MM.1S (cell line): ENCODE data around the gene PPIF.
A peak's percentile ranks its signal among the peaks of the same experiment; 100 is the strongest.

Source experiments
- DNase-seq: peaks from one replicate; pipeline ENCODE4 v3.0.0-alpha.2; 2015
- H2AFZ ChIP-seq: fragments of 300-600 bp; sonication (generic); 2 replicates; pipeline ENCODE4 v1.6.0; 2016; ENCODE audit warnings: antibody characterized with exemption, low read length
- H3F3A ChIP-seq: fragments of 300-600 bp; sonication (generic); 2 replicates; pipeline ENCODE4 v1.6.1; 2016; ENCODE audit warnings: mild to moderate bottlenecking, antibody characterized with exemption, low read length, moderate library complexity, mixed read lengths; ENCODE audit not compliant: insufficient read depth
- H3K27ac ChIP-seq: fragments of 300-600 bp; sonication (generic); 2 replicates; pipeline ENCODE4 v1.5.1; 2016; ENCODE audit warnings: mild to moderate bottlenecking, low read length
- H3K27me3 ChIP-seq: fragments of 300-600 bp; sonication (generic); replicated peaks from 2 replicates; pipeline ENCODE4 v1.6.0; 2016; ENCODE audit warnings: low read length; ENCODE audit not compliant: insufficient read depth
- H3K36me3 ChIP-seq: fragments of 300-600 bp; sonication (generic); replicated peaks from 2 replicates; pipeline ENCODE4 v1.6.1; 2016; ENCODE audit warnings: mild to moderate bottlenecking, low read length, mixed read lengths; ENCODE audit not compliant: insufficient read depth
- H3K4me1 ChIP-seq: fragments of 300-600 bp; sonication (generic); 2 replicates; pipeline ENCODE4 v1.6.1; 2016; ENCODE audit warnings: low read length, mixed read lengths
- H3K4me2 ChIP-seq: fragments of 300-600 bp; sonication (generic); 2 replicates; pipeline ENCODE4 v1.6.0; 2016; ENCODE audit warnings: low read depth, low read length
- H3K4me3 ChIP-seq: fragments of 300-600 bp; sonication (generic); 2 replicates; pipeline ENCODE4 v1.5.1; 2016; ENCODE audit warnings: low read length, mixed read lengths
- H3K79me2 ChIP-seq: fragments of 300-600 bp; sonication (generic); 2 replicates; pipeline ENCODE4 v1.6.1; 2016; ENCODE audit warnings: mixed run types, low read length, mixed read lengths
- H3K9ac ChIP-seq: fragments of 300-600 bp; sonication (generic); 2 replicates; pipeline ENCODE4 v1.6.1; 2016; ENCODE audit warnings: low read length, mixed read lengths
- H3K9me2 ChIP-seq: fragments of 300-600 bp; sonication (generic); replicated peaks from 2 replicates; pipeline ENCODE4 v1.6.1; 2016; ENCODE audit warnings: mild to moderate bottlenecking, low read length, mixed read lengths; ENCODE audit not compliant: insufficient read depth
- H3K9me3 ChIP-seq: fragments of 300-600 bp; sonication (generic); replicated peaks from 2 replicates; pipeline ENCODE4 v1.6.1; 2016; ENCODE audit warnings: mild to moderate bottlenecking, low read length, mixed read lengths; ENCODE audit not compliant: insufficient read depth
- H4K20me1 ChIP-seq: fragments of 300-600 bp; sonication (generic); 2 replicates; pipeline ENCODE4 v1.6.1; 2016; ENCODE audit warnings: mild to moderate bottlenecking, low read length, moderate library complexity, mixed read lengths; ENCODE audit not compliant: insufficient read depth
- CTCF ChIP-seq: fragments of 300-600 bp; sonication (generic); IDR thresholded peaks from 2 replicates; pipeline ENCODE4 v1.5.1; 2016; ENCODE audit warnings: antibody characterized with exemption, low read length, mixed read lengths
- EZH2 ChIP-seq: fragments of 300-600 bp; sonication (generic); optimal IDR thresholded peaks from 2 replicates; pipeline ENCODE3; 2017; ENCODE audit warnings: low read depth, mild to moderate bottlenecking, antibody characterized with exemption, low read length, mixed read lengths
- EZH2phosphoT487 ChIP-seq: fragments of 300-600 bp; sonication (generic); IDR thresholded peaks from 2 replicates; pipeline ENCODE4 v1.6.1; 2018; ENCODE audit warnings: antibody characterized with exemption, low read length

The PPIF gene

GRCh38 chr10:79349072-79349491, 1.8 kb downstream of the PPIF start:
- H3K9ac ChIP-seq: peak overlapping the region; percentile 98; the same call in 1 of the 2 replicates
- peak overlapping the region; percentile 91; the same call in 1 of the 2 replicates for H3K4me2 ChIP-seq
- no peaks in the 10 kb centered on the region for H3K27me3 ChIP-seq
- DNase-seq: no peak
- H3K4me1 ChIP-seq: peaks cover 48% of the 10 kb centered on the region
- H3F3A ChIP-seq: peaks cover 20% of the 10 kb centered on the region; the same call in 1 of the 2 replicates
- H2AFZ ChIP-seq: no peak overlapping the region
- no peak overlapping the region for H3K27ac ChIP-seq
- H3K9me2 ChIP-seq: no peaks in the 10 kb centered on the region
- TF ChIP-seq EZH2phosphoT487 (no peak), EZH2 (no peak), CTCF (no peak)
- peaks cover 36% of the 10 kb centered on the region for H4K20me1 ChIP-seq
- H3K36me3 ChIP-seq: peaks cover 43% of the 10 kb centered on the region
- no peaks in the 10 kb centered on the region for H3K9me3 ChIP-seq
- peaks cover 65% of the 10 kb centered on the region for H3K79me2 ChIP-seq
- H3K4me3 ChIP-seq: peak overlapping the region; percentile 92

GRCh38 chr10:79349766-79350406, 2.6 kb downstream of the PPIF start:
- Histone ChIP-seq H2AFZ (no peak overlapping the region), H3K4me2 (peak overlapping the region; percentile 91; the same call in 1 of the 2 replicates), H3K9me3 (no peaks in the 10 kb centered on the region), H3K4me1 (peaks cover 40% of the 10 kb centered on the region), H3K36me3 (peaks cover 48% of the 10 kb centered on the region), H3K79me2 (peaks cover 70% of the 10 kb centered on the region), H4K20me1 (peaks cover 36% of the 10 kb centered on the region), H3K9ac (no peak overlapping the region), H3K9me2 (no peaks in the 10 kb centered on the region), H3K27ac (no peak overlapping the region), H3F3A (peaks cover 19% of the 10 kb centered on the region), H3K27me3 (no peaks in the 10 kb centered on the region), H3K4me3 (0 out of 2 replicates have a peak overlapping the region, but pooled peaks have one; percentile 92)
- DNase-seq: no peak
- TF ChIP-seq EZH2 (no peak), CTCF (no peak), EZH2phosphoT487 (no peak)

- no peak for TF ChIP-seq EZH2phosphoT487
- TF ChIP-seq CTCF: no peak
- no peak for TF ChIP-seq EZH2
- Histone ChIP-seq H4K20me1 (peaks cover 40% of the 10 kb centered on the region), H3K4me3 (no peak overlapping the region), H3K9me3 (no peaks in the 10 kb centered on the region), H3K27me3 (no peaks in the 10 kb centered on the region), H3K36me3 (peaks cover 48% of the 10 kb centered on the region), H3K79me2 (peaks cover 75% of the 10 kb centered on the region), H3K27ac (no peak overlapping the region), H3K4me2 (no peak overlapping the region; the same call in 1 of the 2 replicates), H3K9ac (no peak overlapping the region), H3F3A (peaks cover 14% of the 10 kb centered on the region), H3K4me1 (peaks cover 33% of the 10 kb centered on the region), H2AFZ (no peak overlapping the region), H3K9me2 (no peaks in the 10 kb centered on the region)
- DNase-seq: no peak
Measured at GRCh38 chr10:79350407-79351154, 3.3 kb downstream of the PPIF start.
